Chondrocyte (in vitro differentiated cells): Measurements from ENCODE around the gene TH. TPM values are rescaled to one million over a fixed set of nuclear protein-coding genes. Genes with fewer than 3 reads are reported as not detected.

Source experiments
- DNase-seq: peaks from one replicate; pipeline ENCODE4 v3.0.0; 2021; ENCODE audit warnings: mixed read lengths, low spot score
- H3K27ac Mint-ChIP-seq: one replicate; pipeline ENCODE4 v1.8.0; 2021; ENCODE audit warnings: mild to moderate bottlenecking, moderate library complexity, mixed read lengths; ENCODE audit not compliant: unreplicated experiment
- H3K27me3 Mint-ChIP-seq: 2 replicates; pipeline ENCODE4 v1.8.0; 2021; ENCODE audit warnings: low read depth, mixed read lengths
- H3K36me3 Mint-ChIP-seq: 2 replicates; pipeline ENCODE4 v1.8.0; 2021; ENCODE audit warnings: low read depth, mixed read lengths
- H3K4me1 Mint-ChIP-seq: 2 replicates; pipeline ENCODE4 v1.8.0; 2021; ENCODE audit warnings: low read depth, mild to moderate bottlenecking, mixed read lengths
- H3K4me3 Mint-ChIP-seq: one replicate; pipeline ENCODE4 v1.8.0; 2021; ENCODE audit warnings: mild to moderate bottlenecking, moderate library complexity, mixed read lengths; ENCODE audit not compliant: unreplicated experiment
- H3K9me3 Mint-ChIP-seq: 2 replicates; pipeline ENCODE4 v1.8.0; 2021; ENCODE audit warnings: low read depth, mixed read lengths
- CTCF ChIP-seq: fragments of 200-600 bp; sonication (generic); IDR thresholded peaks from 2 replicates; pipeline ENCODE4 v1.5.0; 2021; ENCODE audit warnings: antibody characterized with exemption, mild to moderate bottlenecking, moderate library complexity
- total RNA-seq: library from RNA; stranded (reverse); gene quantifications from 3 replicates; pipeline ENCODE4 v1.2.1, GENCODE V29; 2021

TH gene
- total RNA-seq, 1 donor from 2014 or later: not detected

GRCh38 chr11:2142762-2143202, 28.8 kb downstream of the TH start:
- DNase-seq: no peak
- H3K9me3 Mint-ChIP-seq: no peaks in the 10 kb centered on the region
- no peak overlapping the region for H3K27ac Mint-ChIP-seq
- no peak overlapping the region for H3K4me3 Mint-ChIP-seq
- H3K27me3 Mint-ChIP-seq: peaks cover 44% of the 10 kb centered on the region
- no peaks in the 10 kb centered on the region for H3K36me3 Mint-ChIP-seq
- peaks cover 10% of the 10 kb centered on the region for H3K4me1 Mint-ChIP-seq
- TF ChIP-seq CTCF: no peak

- no peak for DNase-seq
- no peak overlapping the region for H3K27ac Mint-ChIP-seq
- H3K9me3 Mint-ChIP-seq: no peaks in the 10 kb centered on the region
- TF ChIP-seq CTCF: no peak
- H3K36me3 Mint-ChIP-seq: no peaks in the 10 kb centered on the region
- H3K4me1 Mint-ChIP-seq: peaks cover 14% of the 10 kb centered on the region
- H3K4me3 Mint-ChIP-seq: no peak overlapping the region
- peaks cover 47% of the 10 kb centered on the region for H3K27me3 Mint-ChIP-seq
Observed at GRCh38 chr11:2142300-2142759, 29.3 kb downstream of the TH start.

- H3K27me3 Mint-ChIP-seq: peaks cover 45% of the 10 kb centered on the region
- H3K4me3 Mint-ChIP-seq: no peak overlapping the region
- H3K27ac Mint-ChIP-seq: no peak overlapping the region
- peaks cover 21% of the 10 kb centered on the region for H3K4me1 Mint-ChIP-seq
- peak; percentile 22 for TF ChIP-seq CTCF
- DNase-seq: no peak
- no peaks in the 10 kb centered on the region for H3K36me3 Mint-ChIP-seq
- H3K9me3 Mint-ChIP-seq: no peaks in the 10 kb centered on the region
Observed at GRCh38 chr11:2140411-2141400, 30.9 kb downstream of the TH start.

GRCh38 chr11:2139621-2140337, 31.8 kb downstream of the TH start:
- H3K4me3 Mint-ChIP-seq: no peak overlapping the region

More at GRCh38 chr11:2139621-2140337, 31.8 kb downstream of the TH start:
- DNase-seq: no peak
- H3K9me3 Mint-ChIP-seq: no peaks in the 10 kb centered on the region
- no peak overlapping the region for H3K27ac Mint-ChIP-seq
- peak; percentile 5 for TF ChIP-seq CTCF
- no peaks in the 10 kb centered on the region for H3K36me3 Mint-ChIP-seq
- H3K4me1 Mint-ChIP-seq: peaks cover 21% of the 10 kb centered on the region
- peaks cover 44% of the 10 kb centered on the region for H3K27me3 Mint-ChIP-seq
